NOMO-1 treated with DMSO at 0.1 percent for 48 hours (cell line): Measurements from ENCODE around the gene PHKG2.
A peak's percentile ranks its signal among the peaks of the same experiment; 100 is the strongest.

Source experiments
- DNase-seq: peaks from one replicate; lab custom pipeline; 2025; ENCODE audit not compliant: unreplicated experiment; lab: John Stamatoyannopoulos, UW

Gene PHKG2

GRCh38 chr16:30725418-30725792 is 22.8 kb upstream of the PHKG2 start:
- no peak for DNase-seq

- DNase-seq = no peak
Observed at GRCh38 chr16:30728321-30728720, 19.9 kb upstream of the PHKG2 start.

GRCh38 chr16:30728899-30729672 is 19.1 kb upstream of the PHKG2 start:
- DNase-seq = peak; percentile 37

- no peak for DNase-seq
Observed at GRCh38 chr16:30731411-30731810, 16.8 kb upstream of the PHKG2 start.

- no peak for DNase-seq
Observed at GRCh38 chr16:30736995-30737793, 11.0 kb upstream of the PHKG2 start.

- DNase-seq = no peak
Observed at GRCh38 chr16:30737794-30738648, 10.2 kb upstream of the PHKG2 start.

- no peak for DNase-seq
Observed at GRCh38 chr16:30738984-30739951, 9.0 kb upstream of the PHKG2 start.

GRCh38 chr16:30740364-30741251 is 7.6 kb upstream of the PHKG2 start:
- no peak for DNase-seq

GRCh38 chr16:30741461-30741914 is 6.7 kb upstream of the PHKG2 start:
- DNase-seq = no peak

GRCh38 chr16:30743716-30744115 is 4.5 kb upstream of the PHKG2 start:
- no peak for DNase-seq

GRCh38 chr16:30744183-30744582 is 4.0 kb upstream of the PHKG2 start:
- no peak for DNase-seq

- no peak for DNase-seq
Observed at GRCh38 chr16:30745082-30745481, 3.1 kb upstream of the PHKG2 start.

- DNase-seq = peak; percentile 23
Observed at GRCh38 chr16:30746638-30747175, 1.5 kb upstream of the PHKG2 start.

GRCh38 chr16:30747331-30747730 is 894 bp upstream of the PHKG2 start:
- DNase-seq = no peak

- no peak for DNase-seq
Observed at GRCh38 chr16:30748634-30749445, 615 bp downstream of the PHKG2 start.

GRCh38 chr16:30750201-30750600 is 2.0 kb downstream of the PHKG2 start:
- DNase-seq = no peak

- DNase-seq = no peak
Observed at GRCh38 chr16:30750876-30751465, 2.7 kb downstream of the PHKG2 start.

GRCh38 chr16:30753596-30753995 is 5.4 kb downstream of the PHKG2 start:
- no peak for DNase-seq
